NCI-H1048 (cell line): ENCODE data around the gene DNALI1.
A peak's percentile ranks its signal among the peaks of the same experiment; 100 is the strongest.
"Not testable (repeated sequence)": the region's sequence is repeated elsewhere in the genome, so short reads cannot be mapped to it uniquely, and the experiment has no call there.

ENCODE experiments used
- DNase-seq: peaks from one replicate; lab custom pipeline; 2025; lab: John Stamatoyannopoulos, UW

The DNALI1 gene

DNA sequence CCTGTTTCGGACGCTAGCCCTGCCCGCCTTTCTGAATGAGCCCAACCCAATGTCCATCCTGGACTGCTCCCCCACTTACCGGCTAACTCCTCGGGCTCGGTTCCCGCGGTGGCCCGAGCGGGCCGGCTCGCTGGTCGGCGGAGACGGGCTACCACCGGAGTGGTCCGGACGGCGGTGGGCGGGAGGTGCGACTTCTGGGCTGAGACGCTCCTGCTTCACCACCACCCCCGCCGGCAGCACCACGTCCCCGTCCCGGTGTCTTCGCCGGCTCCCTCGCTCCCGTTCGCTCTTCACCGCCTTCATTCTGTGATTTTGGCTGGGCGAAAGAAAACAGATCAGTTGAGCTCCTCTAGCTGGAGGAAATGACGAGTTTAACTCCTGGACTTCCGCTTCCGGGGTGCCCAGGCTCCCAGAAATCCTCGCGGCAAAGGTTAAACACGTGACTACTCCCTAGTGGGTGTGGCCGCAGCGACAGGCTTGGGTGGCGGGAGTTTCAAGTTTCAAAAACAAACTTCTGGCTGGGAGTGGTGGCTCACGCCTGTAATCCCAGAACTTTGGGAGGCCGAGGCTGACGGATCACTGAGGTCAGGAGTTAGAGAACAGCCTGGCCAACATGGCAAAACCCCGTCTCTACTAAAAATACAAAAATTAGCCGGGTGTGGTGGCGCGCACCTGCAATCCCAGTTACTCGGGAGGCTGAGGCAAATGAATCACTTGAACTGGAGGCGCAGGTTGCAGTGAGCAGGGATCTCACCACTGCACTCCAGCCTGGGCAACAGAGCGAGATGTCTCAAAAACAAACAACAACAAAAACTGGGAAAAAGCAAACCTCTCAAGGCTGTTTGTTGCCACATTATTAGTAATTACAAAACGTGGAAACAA lies 2.6 kb upstream of the DNALI1 start, which contains the start of gene SNIP1:
SNIP1 (minus strand) TSS at position 367 of the 882 bp plus-strand sequence; CDS start at position 303, 64 bp downstream.
- peak; percentile 91 for DNase-seq

DNA sequence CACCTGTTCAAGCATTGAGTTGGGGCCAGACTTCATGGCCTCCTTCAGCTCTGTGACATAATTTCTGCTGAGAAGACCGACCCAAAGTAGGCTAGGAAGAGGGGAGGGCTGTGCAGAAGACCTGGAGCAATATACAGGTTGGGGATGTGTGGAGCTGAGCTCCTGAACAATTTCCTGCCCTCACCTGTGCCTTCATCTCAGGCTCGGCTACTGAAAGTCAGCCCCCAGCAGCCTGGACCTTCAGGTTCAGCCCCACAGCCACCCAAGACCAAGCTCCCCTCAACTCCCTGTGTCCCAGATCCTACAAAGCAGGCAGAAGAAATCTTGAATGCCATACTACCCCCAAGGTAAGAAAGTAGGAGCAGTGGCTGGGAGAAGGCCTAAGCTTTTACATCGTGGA lies 662 bp downstream of the DNALI1 start:
- no peak for DNase-seq

GRCh38 chr1:37558411-37558810 lies 1.7 kb downstream of the DNALI1 start:
- no peak for DNase-seq

DNA sequence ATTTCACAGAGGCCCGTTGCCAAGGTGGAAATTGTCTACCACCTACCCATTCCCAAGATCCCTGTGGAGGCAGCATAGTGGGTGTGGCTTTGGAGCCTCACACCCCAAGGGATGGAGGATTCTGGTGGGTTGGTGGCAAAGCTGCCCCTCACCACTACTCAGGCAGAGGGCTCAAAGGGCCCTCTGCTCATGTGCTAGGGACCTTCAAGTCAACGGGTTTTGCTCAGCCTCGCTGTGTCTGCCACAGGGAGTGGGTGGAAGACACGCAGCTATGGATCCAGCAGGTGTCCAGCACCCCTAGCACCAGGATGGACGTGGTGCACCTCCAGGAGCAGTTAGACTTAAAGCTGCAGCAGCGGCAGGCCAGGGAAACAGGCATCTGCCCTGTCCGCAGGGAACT lies 2.3 kb downstream of the DNALI1 start:
- DNase-seq: no peak

DNA sequence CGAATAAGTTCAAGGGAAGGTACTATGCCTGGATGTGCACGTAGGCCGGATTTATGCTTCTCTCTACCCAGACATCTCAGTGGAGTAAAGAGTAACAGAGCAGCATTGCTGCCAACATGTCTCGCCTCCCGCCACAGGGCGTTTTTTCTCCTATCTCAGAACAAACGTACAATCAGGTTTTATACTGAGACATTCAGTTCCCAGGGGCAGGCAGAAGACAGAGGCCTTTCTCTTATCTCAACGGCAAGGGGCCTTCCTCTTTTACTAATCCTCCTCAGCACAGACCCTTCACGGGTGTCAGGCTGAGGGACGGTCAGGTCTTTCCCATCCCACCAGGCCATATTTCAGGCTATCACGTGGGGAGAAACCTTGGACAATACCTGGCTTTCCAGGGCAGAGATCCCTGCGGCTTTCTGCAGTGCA lies 3.2 kb downstream of the DNALI1 start:
- not testable (repeated sequence) for DNase-seq

GRCh38 chr1:37560401-37561132 lies 3.8 kb downstream of the DNALI1 start:
- no peak for DNase-seq

GRCh38 chr1:37561133-37562132 lies 4.7 kb downstream of the DNALI1 start:
- no peak for DNase-seq

- no peak for DNase-seq
These were observed 6.2 kb downstream of the DNALI1 start for GRCh38 chr1:37562984-37563383.

DNA sequence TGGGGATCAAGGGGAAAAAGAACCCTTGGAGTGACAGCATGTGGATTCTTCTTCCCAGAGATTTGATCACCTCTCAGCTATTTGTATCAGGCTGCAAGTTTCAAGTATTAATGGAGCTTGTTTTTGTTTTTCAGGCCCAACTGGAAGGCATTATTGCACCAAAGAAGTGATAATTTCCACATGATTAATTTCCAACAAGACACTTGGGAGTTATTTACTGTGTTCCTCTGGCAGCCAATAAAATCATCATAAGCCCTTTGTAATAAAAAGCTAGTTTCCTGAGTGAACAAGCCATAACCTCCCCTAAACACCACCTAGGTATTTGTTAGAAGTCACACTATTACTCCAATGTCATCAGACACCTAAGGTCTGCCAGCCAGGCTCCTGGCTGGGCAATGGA lies 8.2 kb downstream of the DNALI1 start:
- no peak for DNase-seq

DNA sequence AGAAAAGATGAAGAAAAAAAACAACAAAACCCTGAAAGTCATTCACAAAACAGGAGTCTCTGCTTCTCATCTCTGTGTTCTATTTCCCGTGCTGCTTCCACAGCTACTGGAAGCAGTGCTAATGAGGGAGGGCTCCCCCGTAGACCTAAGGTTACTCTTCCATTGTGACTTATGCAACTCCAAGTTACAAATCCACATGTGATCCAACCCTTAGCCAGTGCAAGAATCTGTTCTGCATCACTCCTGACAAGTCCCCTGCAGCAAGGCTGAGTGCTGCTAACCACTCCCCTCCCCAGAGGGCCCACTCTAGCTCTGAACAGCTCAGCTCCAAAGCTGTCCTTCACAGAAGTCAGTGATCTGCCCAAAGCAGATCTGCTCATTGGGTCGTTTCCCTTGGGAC lies 10.3 kb downstream of the DNALI1 start:
- DNase-seq: no peak

DNA sequence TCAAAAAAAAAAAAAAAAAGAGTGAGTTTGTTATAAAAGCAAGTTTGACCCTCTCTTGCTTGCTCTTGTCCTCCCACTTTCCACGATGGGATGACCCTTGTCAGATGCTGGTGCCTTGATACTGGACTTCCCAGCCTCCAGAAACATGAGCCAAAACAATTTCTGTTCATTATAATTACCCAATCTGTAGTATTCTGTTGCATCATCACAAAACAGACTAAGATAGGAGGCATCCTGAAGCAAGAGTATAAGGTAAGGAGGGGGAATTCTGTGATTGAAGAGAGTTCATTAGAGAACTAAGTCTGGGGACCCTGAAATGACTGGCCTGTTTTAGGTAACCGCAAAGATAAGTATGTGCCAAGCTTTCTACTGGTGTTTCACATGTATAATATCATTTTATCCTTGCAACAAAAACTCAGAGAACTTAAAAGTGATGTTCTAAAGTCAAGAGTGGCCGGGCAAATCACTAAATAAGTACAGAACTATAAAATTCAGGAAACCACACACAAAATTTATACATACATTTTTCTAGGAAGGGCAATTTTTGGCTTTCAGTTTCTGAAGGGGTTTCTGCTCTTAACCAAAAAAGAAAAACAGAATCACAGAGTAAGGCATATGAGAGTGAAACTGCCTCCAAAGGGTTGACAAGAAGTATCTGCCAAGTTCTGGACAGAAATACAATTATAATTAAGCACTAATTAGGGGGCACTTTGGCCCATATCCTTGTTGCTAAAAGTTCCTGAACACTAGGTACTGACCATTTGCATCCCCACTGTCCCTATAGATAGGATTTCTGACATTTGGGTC lies 14.0 kb downstream of the DNALI1 start:
- DNase-seq: no peak

GRCh38 chr1:37574834-37575480 lies 18.2 kb downstream of the DNALI1 start:
- DNase-seq: no peak

DNA sequence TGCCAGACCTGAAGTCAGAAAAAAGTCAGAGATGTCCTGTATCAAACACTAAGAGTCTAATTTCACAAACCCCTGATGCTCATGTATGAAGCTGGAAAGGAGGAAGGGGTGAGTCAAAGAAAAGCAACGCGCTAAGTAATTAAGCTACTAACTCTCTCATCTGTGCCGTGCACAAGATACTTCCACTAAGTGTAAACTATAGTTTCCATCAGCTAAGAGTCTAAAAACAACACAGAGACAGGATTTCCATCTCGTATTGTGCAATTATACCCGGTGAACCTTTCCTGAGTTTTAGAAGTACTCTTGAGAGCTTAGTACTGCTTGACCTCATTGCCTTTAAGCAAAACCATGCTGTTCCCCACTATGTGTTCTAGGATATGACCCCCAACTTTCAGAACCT lies 19.0 kb downstream of the DNALI1 start:
- no peak for DNase-seq

DNA sequence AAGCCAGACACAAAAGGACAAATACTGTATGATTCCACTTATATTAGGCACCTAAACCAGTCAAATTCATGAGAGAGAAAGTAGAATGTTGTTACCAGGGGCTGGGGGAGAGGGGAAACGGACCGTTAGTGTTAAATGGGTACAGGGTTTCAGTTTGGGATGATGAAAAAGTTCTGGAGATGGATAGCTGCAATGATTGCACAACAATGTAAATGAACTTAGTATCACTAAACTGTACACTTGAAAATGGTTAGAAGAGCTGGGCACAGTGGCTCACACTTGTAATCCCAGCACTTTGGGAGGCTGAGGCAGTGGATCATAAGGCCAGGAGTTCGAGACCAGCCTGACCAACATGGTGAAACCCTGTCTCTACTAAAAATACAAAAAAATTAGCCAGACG lies 27.8 kb downstream of the DNALI1 start:
- not testable (repeated sequence) for DNase-seq

DNA sequence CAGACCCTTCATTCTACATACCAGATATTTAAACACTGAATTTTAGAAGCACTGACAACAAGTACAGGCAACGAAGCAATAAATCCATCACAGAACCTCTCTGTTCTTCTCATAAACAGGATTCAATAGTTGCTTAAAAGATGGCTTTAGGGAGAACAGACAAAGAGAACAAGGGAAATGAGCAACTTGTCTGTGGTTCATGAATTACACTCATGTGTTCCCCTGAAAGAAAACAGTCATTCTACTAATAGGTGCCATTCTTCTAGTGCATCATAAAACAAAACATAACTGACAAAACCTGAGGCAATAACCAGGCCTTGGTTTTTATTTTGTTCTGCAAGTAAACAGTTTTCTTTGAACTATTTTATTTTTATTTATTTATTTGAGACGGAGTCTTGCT lies 32.2 kb downstream of the DNALI1 start:
- DNase-seq: no peak

GRCh38 chr1:37593726-37594125 lies 37.0 kb downstream of the DNALI1 start:
- no peak for DNase-seq

- peak; percentile 90 for DNase-seq
These were observed 38.9 kb downstream of the DNALI1 start, which contains the start of gene GNL2 for GRCh38 chr1:37595440-37596181. Gene GNL2, minus strand, starts transcription at chr1:37595937. Its CDS starts 115 bp downstream, at chr1:37595822.

- no peak for DNase-seq
These were observed 39.5 kb downstream of the DNALI1 start for GRCh38 chr1:37596182-37596667.

- no peak for DNase-seq
These were observed 43.2 kb downstream of the DNALI1 start for GRCh38 chr1:37599940-37600339.
